ENCODE data around the gene USP38.

DNA sequence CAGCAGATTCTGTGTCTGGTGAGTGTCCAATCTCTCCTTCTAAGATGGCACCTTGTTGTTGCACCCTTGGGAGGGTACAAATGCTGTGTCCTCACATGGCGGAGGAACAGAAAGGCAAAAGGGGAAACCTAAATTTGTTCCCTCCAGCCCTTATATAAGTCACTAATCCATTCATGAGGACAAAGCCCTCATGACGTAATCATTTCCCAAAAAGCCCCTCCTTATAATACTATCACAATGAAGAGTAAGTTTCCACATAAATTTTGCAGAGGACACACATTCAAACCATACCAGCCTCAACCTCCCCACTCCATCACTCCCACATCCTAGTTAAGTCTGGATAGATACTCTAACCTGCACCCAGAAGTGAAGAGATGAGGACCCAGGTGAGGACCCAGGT lies 63.1 kb downstream of the USP38 start:
- TF ChIP-seq POLR2A (IDR thresholded peaks at IDR 0.05; ENCODE audit: low read length) (no peak), GATA1 (IDR thresholded peaks at IDR 0.05; ENCODE audit: low read depth, low read length) (no peak)

All from erythroblast (primary cell).